HCT116 (cell line): ENCODE results near the gene STX2.

Experiments
- CTCF ChIP-seq, 3 experiments: fragments of 200-600 bp in 1 of 3; sonication (generic) in 1 of 3; IDR thresholded peaks in 2 of 3; conservative IDR thresholded peaks in 1 of 3; 2 replicates each; pipeline ENCODE4 v1.5.1; 2012 to 2017; ENCODE audit warnings: low read depth in 2 of 3, low read length in 2 of 3, antibody characterized with exemption in 1 of 3, borderline replicate concordance in 1 of 3, control low read depth in 1 of 3, mild to moderate bottlenecking in 1 of 3, mixed read lengths in 1 of 3, mixed run types in 1 of 3, moderate library complexity in 1 of 3; ENCODE audit not compliant: insufficient read depth in 1 of 3
- EZH2 ChIP-seq: fragments of 200-600 bp; sonication (generic); IDR thresholded peaks from 2 replicates; pipeline ENCODE4 v1.6.1; 2017; ENCODE audit warnings: antibody characterized with exemption, mixed run types
- EZH2phosphoT487 ChIP-seq: fragments of 200-600 bp; IDR thresholded peaks from 2 replicates; pipeline ENCODE4 v1.6.1; 2018; ENCODE audit warnings: antibody characterized with exemption, borderline replicate concordance
- JUND ChIP-seq: IDR thresholded peaks from 2 replicates; pipeline ENCODE4 v1.6.1; 2012
- MAX ChIP-seq: IDR thresholded peaks from 2 replicates; pipeline ENCODE4 v1.6.1; 2012
- POLR2A ChIP-seq: IDR thresholded peaks from 2 replicates; pipeline ENCODE4 v1.7.0; 2011; ENCODE audit warnings: borderline replicate concordance; ENCODE audit not compliant: insufficient read depth, insufficient read length; ENCODE audit errors: extremely low read depth
- SIN3A ChIP-seq: IDR thresholded peaks from 2 replicates; pipeline ENCODE4 v1.6.1; 2012; ENCODE audit warnings: low read depth
- YY1 ChIP-seq: IDR thresholded peaks from 2 replicates; pipeline ENCODE4 v1.6.1; 2011; ENCODE audit warnings: low read length, low read depth, moderate library complexity, mild to moderate bottlenecking; ENCODE audit not compliant: insufficient replicate concordance; ENCODE audit errors: extremely low read depth

- TF ChIP-seq CTCF (IDR thresholded peaks at IDR 0.05 in 2 of 3, conservative IDR thresholded peaks at IDR 0.05 in 1 of 3; ENCODE audit: borderline replicate concordance in 1 of 3, insufficient read depth in 1 of 3, low read depth in 2 of 3, low read length in 2 of 3) (no peak), POLR2A (no peak), MAX (no peak), EZH2 (no peak), EZH2phosphoT487 (no peak), JUND (no peak), SIN3A (no peak), YY1 (no peak)
Measured at GRCh38 chr12:130745921-130746320, 93.1 kb downstream of the STX2 start.
